NCI-H2227 (cell line): Measurements from ENCODE around the gene TMEM229A.
"Not testable (repeated sequence)": the region's sequence is repeated elsewhere in the genome, so short reads cannot be mapped to it uniquely, and the experiment has no call there.

Experiments
- DNase-seq: peaks from one replicate; lab custom pipeline; 2025; ENCODE audit not compliant: unreplicated experiment; lab: John Stamatoyannopoulos, UW

The TMEM229A gene

DNA sequence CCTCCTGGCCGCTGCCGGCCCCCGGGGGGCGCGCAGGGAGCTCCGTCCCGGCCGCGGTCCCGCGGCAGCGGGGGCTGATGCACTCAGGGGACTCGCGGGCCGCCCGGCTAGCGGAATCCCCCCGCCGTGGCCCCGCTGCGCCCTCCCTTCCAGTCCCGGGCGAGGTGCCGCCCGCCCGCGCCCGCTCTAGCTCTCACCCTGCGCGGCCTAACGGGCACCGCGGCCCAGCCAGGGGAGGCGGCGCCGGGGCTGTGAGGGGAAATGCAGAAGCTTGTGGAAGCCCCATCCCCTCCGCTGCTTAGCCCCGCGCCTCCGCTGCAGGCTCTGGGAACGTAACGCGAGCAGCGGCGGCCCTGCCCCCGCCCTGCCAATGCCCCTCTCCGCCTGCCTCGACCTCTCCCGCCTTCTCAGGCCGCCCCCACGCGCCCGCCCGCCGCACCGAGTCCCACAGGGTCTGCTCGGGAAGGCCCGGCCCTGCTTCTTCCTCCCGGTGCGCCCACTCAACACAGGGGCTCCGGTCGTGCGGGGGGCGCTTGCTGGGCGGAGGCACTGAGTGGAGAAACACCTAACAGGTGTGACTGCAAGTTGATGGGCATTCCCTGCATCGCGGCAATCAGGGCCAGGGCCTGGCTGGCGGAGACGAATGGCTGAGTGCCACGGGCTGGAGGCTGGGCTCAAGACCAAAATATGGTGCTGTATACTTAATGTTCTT, 384 bp upstream of the TMEM229A start:
- DNase-seq = peak; percentile 31

DNA sequence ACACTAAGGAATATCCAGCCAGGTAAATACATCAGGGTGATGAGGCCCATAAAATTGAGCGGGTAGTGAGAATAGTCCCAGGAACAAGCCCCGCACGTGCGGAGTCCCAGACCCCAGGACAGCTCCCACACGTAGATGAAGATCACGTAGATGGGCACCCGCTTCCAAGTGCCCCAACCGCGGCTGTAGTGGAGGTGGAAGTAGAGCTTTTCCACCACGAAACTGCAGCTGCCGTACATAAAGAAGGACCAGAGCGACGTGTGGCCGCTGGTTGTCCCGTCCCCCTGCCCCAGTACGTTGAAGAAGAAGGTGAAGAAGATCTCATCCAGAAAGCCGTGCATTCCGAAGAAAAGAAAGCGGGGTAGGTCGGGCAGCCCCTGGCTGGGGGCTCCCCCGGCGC, 948 bp downstream of the TMEM229A start:
- DNase-seq = no peak

DNA sequence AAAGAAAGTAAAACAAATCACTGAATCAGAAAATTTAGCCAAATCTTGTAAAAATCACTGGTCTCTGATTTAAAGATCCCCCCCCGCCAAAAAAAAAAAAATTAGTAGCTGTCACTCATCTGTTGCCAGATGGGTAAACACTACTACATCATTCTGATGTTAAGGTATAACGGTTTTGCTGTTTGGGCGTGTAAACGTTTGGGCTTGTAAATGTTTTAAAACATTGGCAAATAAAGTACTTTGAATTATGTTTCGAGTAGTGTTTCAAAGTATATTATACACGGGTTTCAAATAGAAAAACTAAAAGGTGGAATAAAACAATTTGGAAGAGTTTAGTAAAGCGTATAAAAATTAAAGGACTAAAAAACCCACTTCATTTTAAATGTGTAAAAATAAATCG, 1.5 kb downstream of the TMEM229A start:
- no peak for DNase-seq

DNA sequence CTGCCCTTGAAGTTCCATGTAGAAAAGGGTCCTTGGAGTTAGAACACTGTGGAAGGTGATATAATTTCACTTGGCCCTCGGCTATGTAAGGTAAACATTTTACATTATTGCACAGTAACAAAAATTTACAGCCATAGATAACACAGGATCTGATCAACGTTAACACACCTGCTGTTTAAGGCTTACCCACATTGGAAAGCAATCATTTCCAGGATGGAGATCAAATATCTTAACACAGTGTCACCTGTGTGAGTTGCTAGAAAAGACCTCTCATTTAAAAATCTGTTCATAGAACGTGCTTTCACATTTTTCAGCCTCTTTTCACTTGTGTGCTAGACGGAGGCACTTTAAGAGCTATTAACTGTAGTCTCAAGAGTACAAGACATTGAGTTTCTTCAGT, 1.9 kb downstream of the TMEM229A start:
- no peak for DNase-seq

DNA sequence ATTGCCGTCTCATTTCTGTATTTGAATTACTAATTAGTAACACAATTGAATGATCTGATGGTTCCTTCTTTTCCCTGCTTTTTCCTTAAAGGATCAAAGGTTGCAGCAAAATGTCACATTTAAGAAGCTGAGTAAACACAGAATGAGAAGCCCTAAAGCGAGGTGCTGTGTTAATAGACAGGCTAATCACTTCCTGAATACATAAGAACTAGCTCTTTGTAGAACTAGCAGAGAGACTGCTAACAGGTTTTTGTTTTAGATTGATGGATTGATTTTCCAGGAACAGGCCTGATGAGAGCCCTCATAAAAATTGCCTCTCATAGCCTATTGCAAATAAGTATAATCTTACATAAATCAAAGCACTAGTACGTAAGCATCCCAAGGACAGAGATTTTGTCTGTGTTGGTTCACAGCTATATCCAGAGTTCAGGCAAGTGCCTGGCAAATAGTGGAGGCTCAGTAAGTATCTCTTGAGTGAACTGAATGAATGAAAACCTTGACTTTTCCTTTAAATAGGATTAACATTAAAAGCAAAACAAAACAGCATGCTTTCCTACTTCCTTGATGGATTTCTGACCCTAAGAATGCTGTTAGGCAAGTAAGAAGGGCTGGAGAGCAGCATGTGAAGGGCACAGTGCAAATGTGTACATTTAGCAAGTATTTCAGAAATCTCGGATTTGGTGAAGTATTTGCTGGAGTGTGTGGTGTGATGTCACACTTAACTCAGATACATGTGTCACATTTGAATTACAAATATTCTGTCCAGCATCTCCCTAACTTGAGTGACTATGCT, 3.3 kb downstream of the TMEM229A start:
- DNase-seq = no peak

DNA sequence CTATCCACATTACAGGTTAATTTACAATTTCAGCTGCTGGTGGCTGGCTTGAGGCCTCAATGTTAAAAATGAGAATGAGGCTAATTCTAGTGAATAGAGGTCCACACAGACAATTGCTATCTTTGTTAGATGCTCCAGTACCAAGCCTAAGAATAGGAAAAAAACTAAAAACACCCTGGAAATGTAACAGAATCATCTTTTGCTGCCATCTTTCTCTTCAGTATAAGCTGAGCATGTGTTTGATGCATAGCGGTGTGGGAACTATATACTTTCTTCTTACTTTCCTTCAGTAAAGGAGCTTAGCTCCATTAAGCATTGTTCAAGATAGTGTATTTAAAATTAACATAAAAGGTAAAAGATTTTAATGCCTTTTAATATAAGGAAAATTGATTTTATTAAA, 5.6 kb downstream of the TMEM229A start:
- DNase-seq = no peak

DNA sequence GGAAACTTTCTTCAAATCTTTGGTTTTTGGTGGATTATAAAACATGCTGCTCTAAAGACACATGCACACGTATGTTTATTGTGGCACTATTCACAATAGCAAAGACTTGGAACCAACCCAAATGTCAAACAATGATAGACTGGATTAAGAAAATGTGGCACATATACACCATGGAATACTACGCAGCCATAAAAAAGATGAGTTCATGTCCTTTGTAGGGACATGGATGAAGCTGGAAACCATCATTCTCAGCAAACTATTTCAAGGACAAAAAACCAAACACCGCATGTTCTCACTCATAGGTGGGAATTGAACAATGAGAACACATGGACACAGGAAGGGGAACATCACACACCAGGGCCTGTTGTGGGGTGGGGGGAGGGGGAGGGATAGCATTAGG, 8.5 kb downstream of the TMEM229A start:
- DNase-seq = not testable (repeated sequence)

DNA sequence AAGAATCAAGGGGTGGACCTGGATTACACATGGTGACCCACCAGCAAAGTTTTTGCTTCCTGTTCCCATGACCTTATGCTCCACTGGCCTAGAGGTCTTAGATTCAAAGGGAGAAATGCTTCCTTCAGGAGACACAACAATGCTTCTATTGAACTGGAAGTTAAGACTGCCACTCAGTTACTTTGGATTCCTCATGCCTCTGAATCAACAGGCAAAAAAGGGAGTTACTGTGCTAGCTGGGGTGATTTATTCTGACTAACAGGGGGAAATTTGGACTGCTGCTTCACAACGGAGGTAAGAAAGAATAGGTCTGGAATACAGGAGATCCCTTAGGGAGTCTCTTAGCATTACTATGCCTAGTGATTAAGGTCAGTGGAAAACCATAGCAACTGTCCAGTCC, 10.3 kb downstream of the TMEM229A start:
- DNase-seq = no peak

DNA sequence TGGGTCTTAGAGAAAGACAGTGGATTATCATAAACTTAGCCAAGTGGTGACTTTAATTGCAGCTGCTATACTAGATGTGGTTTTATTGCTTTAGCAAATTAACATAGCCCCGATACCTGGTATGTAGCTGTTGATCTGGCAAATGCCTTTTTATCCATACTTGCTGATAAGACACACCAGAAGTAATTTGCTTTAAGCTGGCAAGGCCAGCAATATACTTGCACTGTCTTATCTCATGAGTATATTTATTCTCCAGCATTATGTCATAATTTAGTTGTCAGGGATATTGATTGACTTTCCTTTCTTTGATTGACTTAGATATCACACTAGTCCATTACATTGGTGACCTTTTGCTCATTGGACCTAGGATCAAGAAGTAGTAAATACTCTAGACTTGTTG, 12.8 kb downstream of the TMEM229A start:
- DNase-seq = no peak

DNA sequence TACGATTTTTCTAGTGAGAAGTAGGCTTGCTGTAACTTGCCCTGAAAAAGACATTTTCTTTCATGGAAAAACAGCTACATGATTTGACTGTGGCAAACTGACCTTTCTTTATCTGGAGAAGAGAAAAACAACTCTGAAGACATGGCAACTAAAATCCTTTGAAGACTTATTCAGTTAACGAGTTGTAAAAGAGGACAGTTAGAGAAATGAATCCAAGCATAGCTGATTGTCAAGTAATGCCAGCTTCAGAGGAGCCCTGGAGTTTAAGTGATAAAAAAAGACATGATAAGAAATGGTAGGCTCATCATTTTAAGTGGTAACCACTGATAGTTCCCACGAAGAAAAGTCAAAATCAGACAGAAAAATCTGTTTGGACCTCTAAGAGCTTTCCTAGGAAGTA, 19.6 kb downstream of the TMEM229A start:
- DNase-seq = no peak

DNA sequence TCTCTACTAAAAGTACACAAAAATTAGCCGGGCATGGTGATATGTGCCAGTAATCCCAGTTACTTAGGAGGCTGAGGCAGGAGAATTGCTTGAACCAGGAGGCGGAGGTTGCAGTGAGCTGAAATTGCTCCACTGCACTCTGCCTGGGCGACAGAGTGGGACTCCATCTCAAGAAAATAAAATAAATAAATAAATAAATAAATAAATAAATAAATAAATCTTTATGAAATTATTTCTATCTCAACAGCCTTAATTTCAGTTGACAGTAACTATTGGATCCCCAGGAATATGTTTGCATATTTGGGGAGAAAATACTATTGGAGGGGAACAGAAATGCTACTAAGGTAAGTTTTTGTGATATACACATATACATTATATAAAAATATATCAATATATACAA, 20.0 kb downstream of the TMEM229A start:
- no peak for DNase-seq

DNA sequence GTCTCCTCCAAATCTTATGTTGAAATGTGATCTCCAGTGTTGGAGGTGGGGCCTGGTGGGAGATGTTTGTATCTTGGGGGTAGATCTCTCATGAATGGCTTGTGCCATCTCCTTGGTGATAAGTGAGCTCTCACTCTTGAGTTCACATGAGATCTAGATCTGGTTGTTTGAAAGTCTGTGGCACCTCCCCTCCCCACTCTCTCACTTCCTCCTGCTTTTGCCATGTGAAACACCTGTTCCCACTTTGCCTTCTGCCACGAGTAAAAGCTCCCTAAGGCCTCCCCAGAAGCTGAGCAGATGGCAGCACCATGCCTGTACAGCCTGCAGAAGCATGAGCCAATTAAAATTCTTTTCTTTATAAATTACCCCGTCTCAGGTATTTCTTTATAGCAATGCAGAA, 23.5 kb downstream of the TMEM229A start:
- no peak for DNase-seq

DNA sequence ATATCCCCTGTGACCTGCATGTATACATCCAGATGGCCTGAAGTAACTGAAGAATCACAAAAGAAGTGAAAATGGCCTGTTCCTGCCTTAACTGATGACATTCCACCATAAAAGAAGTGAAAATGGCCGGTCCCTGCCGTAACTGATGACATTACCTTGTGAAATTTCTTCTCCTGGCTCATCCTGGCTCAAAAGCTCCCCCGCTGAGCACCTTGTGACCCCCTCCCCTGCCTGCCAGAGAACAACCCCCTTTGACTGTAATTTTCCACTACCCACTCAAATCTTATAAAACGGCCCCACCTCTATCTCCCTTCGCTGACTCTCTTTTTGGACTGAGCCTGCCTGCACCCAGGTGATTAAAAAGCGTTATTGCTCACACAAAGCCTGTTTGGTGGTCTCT, 24.6 kb downstream of the TMEM229A start:
- DNase-seq = not testable (repeated sequence)

DNA sequence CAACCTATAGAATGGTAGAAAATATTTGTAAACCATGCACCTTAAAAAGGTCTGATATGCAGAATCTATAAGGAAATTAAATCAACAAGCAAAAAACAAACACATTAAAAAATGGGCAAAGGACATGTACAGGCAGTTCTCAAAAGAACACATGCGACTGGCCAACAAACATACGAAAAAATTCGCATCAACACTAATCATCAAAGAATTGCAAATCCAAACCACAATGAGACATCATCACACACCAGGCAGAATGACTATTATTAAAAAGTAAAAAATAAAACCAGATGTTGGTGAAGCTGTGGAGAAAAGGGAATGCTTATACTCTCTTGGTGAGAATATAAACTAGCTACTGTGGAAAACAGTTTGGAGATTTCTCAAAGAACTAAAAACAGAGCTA, 33.2 kb downstream of the TMEM229A start:
- no peak for DNase-seq

DNA sequence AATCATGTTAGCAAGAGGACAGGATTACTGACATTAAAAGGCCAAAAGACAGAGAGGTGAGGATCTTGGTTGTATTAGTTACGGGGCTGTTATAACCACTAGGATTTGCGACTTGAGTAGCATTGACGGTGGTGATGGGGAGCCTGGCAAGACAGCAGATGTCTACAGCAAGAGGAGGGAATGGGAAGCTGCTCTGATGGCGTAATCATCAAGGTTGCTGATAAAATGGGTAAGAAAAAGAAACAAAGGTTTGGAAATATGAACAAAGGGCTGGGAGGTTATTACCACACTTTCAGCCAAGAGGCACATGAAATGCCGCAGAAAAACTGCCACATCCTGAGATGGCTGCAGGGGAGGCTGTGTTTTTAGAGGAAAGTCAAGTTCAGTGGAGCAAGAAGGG, 33.9 kb downstream of the TMEM229A start:
- no peak for DNase-seq

DNA sequence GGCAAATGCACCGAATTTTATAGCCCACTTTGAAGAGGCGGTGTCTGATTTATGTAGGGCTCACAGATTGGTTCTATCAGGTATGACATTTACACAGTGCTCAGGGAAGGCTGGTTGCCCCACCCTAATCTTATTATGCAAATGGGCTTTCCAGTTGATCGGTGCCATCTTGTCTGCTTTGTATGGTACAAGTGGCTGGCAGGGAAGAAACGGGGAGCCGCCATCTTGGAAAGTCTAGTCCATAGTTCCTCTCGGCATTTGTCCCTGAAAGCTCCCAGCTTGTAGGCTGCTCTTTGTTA, 36.6 kb downstream of the TMEM229A start:
- DNase-seq = no peak

DNA sequence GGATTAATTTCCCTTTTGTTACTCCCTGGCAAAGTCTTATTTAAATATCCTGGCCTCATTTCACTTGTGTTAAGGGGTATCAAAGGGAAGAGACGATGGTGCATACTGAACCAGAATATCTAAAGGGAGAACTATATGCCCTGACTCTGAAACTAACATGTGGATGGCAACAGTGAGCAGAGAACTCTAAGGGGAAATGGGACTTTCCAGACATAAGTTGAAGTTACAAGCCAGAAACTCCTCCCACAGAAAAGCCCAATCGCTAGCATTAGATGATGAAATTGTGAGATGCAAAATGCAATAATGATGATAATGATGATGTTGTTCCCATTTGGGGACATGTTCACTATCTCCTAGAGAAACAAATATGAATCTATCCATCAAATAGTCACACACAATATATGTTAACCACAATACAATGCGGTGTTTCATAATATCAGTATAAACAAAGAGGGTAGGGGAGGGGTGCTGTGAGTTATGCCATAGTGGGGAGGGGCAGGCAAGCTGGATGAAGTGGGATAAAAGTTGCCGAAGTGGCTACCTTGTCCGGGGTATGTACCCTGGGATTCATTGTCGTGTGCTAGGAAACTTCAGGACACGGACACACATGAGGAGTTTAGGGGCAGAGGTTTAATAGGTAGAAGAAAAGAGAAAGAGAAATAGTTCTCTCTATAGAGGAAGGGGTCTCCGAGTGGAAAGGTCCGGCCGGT, 37.1 kb downstream of the TMEM229A start:
- no peak for DNase-seq

DNA sequence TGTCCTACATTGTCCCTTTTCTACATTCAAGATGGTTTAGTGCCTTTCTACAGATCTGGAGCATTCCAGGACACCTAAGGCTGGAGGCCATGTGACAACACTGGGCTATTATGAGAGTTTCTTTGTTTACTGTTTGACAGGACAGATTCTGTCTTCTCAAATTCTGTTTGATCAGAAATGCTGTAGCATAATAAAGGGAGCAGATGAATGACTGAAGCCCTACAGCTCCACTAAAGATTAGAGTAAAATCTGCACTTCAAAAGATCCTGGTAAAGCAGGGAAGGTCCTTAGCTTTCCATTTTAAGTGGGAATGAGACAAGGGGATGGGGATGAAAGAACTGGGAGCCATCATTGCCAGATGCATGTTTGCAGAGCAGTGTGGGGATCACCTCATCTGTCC, 38.4 kb downstream of the TMEM229A start:
- no peak for DNase-seq

DNA sequence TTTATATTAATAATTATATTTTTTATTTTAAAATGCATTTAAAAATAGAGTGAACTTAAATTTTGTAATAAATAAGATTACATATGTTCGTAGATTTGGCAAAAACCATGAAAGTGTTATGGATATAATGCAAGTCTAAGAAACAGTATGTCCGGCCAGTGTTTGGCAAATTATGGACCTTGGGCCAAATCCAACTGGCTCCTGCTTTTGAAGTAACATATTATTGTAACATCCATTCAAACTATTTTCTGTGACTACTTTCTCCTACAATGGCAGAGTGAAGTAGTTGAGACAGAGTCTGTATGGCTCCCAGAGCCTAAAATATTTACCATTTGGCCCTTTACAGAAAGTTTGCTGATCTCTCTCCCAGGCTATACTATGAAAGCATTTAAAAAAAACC, 38.9 kb downstream of the TMEM229A start:
- no peak for DNase-seq

DNA sequence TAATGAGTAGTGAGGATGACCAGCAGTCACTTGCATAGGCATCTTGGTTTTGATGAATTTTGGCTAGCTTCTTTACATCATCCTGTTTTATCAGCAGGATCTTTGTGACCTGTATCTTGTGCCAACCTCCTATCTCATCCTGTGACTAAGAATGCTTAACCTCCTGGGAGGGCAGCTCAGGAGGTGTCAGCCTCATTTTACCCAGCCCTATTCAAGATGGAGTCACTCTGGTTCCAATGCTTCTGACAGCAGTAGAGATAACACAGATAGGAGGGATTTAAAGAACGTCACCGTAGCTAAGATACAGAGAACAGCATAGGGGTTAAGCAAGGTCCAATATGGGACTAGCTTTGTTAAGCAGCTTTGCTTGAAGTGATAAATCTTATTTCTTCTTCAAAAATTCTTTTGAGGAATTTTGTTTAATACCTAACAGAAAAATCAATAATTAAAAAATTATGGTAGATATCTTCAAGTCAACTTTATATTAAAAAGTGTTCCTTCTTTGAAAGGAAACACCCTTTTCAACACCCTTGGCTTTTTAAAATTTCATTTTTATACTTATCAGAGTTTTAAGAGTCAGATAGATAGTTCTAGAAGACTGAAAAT, 39.9 kb downstream of the TMEM229A start:
- DNase-seq = no peak

DNA sequence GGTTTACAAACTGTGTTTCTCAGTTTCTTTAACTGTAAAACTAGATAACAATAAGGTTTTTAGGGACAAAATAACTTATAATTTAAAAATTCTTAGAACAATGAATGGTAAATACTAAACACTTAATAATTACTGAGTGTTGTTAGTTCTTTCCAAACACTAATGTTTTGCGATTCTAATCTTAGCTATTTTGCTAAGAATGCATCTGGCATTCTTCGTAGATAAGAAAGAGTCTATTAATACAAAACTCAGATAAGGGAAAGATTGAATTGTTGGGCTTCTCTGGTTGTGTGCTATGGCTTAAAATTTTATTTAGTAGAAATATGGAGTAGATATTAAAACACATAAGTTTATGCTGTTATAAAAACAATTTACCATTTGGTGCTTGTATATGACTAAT, 45.4 kb downstream of the TMEM229A start:
- no peak for DNase-seq
